Measurements from ENCODE around the gene PON2. TPM values are rescaled to one million over a fixed set of nuclear protein-coding genes. Genes with fewer than 3 reads are reported as not detected.

PON2 gene
- total and polyA plus RNA-seq, 2 of the 13 experiments (the other 11 are each of a cell fraction or from before 2014, with no cell fraction given), result 202 to 217 TPM

DNA sequence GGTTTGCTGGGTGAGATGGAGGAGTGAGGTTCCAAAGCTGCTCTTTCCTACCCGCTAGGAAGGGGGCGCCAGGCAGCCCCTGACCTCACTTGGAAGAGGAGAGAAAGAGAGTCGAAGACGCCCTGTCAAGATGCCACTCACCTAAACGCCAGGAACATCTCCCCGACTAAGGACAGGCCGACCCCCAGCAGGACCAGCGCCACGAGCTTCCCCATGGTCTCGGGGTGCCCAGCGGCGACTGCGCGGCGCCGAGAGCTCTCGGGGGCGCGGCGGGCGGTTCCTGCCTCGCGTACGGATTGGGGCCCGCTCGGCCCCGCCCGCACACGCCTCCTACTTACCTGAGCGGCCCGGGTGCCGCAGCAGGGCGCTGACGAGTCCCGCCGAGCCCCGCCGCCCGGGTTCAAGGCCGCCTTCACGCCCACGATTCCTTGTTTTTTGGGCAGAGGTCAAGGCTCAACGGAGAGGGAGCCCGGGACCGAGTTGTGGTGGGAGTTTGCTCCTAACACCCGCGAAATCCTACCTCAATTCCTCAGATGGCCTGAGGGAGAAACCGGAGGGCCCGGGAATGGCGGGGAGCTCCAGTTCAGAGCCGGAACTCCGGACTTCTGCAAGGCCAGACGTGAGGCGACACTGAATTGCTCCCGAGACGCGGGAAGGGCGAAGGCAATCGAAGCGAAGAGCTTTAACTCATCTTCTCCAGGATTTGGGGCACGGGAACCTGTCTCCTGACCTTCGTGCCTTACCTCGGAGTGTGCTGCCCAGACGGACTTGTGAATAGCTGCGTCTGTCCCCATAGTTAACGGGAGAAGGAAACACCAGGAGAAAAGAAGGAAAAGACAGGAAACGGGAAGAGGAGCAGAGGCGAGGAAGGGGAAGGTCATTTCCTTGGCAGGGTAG lies 38.4 kb downstream of the PON2 start, which contains the start of gene PON3 (continued):
- TF ChIP-seq MIER3 (CRISPR knock-in tag; IDR thresholded peaks at IDR 0.05; ENCODE audit: borderline replicate concordance) (0 out of 2 replicates have a peak, but pooled peaks have one; percentile 36), ZFP36 (IDR thresholded peaks at IDR 0.05; ENCODE audit: borderline replicate concordance, low read depth, low read length, partially characterized antibody) (no peak), ZNF563 (CRISPR knock-in tag; IDR thresholded peaks at IDR 0.05) (peak; percentile 81), ZNF503 (CRISPR knock-in tag; IDR thresholded peaks at IDR 0.05) (peak; percentile 70; the same call in 1 of the 2 replicates), ZBTB10 (CRISPR knock-in tag; IDR thresholded peaks at IDR 0.05; ENCODE audit: borderline replicate concordance) (peak; percentile 33; the same call in 1 of the 2 replicates), KDM5A (IDR thresholded peaks at IDR 0.05; ENCODE audit: borderline replicate concordance, low read length) (peak; percentile 49; the same call in 1 of the 2 replicates), TBX3 (IDR thresholded peaks at IDR 0.05; ENCODE audit: borderline replicate concordance) (no peak), NFYC (CRISPR knock-in tag; IDR thresholded peaks at IDR 0.05) (0 out of 2 replicates have a peak, but pooled peaks have one; percentile 9), MNT (IDR thresholded peaks at IDR 0.05) (no peak), EZH2 (conservative IDR thresholded peaks at IDR 0.05; ENCODE audit: low read depth, low read length) (no peak), ZFX (CRISPR knock-in tag; IDR thresholded peaks at IDR 0.05; ENCODE audit: low read depth) (peak; percentile 90), SPEN (CRISPR knock-in tag; IDR thresholded peaks at IDR 0.05; ENCODE audit: low read depth) (peak; percentile 57; the same call in 1 of the 2 replicates), CENPX (CRISPR knock-in tag; IDR thresholded peaks at IDR 0.05) (no peak), ZNF672 (CRISPR knock-in tag; IDR thresholded peaks at IDR 0.05) (no peak), MAF1 (CRISPR knock-in tag; IDR thresholded peaks at IDR 0.05; ENCODE audit: borderline replicate concordance) (peak; percentile 83; the same call in 1 of the 2 replicates), SAFB2 (CRISPR knock-in tag; IDR thresholded peaks at IDR 0.05; ENCODE audit: borderline replicate concordance, low read depth) (no peak; the same call in 1 of the 2 replicates), NCOA2 (CRISPR knock-in tag; IDR thresholded peaks at IDR 0.05) (0 out of 2 replicates have a peak, but pooled peaks have one; percentile 7)
- TF ChIP-seq, protein P1, sequence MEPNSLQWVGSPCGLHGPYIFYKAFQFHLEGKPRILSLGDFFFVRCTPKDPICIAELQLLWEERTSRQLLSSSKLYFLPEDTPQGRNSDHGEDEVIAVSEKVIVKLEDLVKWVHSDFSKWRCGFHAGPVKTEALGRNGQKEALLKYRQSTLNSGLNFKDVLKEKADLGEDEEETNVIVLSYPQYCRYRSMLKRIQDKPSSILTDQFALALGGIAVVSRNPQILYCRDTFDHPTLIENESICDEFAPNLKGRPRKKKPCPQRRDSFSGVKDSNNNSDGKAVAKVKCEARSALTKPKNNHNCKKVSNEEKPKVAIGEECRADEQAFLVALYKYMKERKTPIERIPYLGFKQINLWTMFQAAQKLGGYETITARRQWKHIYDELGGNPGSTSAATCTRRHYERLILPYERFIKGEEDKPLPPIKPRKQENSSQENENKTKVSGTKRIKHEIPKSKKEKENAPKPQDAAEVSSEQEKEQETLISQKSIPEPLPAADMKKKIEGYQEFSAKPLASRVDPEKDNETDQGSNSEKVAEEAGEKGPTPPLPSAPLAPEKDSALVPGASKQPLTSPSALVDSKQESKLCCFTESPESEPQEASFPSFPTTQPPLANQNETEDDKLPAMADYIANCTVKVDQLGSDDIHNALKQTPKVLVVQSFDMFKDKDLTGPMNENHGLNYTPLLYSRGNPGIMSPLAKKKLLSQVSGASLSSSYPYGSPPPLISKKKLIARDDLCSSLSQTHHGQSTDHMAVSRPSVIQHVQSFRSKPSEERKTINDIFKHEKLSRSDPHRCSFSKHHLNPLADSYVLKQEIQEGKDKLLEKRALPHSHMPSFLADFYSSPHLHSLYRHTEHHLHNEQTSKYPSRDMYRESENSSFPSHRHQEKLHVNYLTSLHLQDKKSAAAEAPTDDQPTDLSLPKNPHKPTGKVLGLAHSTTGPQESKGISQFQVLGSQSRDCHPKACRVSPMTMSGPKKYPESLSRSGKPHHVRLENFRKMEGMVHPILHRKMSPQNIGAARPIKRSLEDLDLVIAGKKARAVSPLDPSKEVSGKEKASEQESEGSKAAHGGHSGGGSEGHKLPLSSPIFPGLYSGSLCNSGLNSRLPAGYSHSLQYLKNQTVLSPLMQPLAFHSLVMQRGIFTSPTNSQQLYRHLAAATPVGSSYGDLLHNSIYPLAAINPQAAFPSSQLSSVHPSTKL (CRISPR knock-in tag; IDR thresholded peaks at IDR 0.05), result peak; percentile 66

All from HepG2 (cell line).